22Rv1 (cell line): Measurements from ENCODE around the gene MYH9.

Source experiments
- CTCF ChIP-seq: fragments of 450-650 bp; IDR thresholded peaks from 2 replicates; pipeline ENCODE4 v1.5.1; 2017; ENCODE audit warnings: mild to moderate bottlenecking
- ZFX ChIP-seq: fragments of 450-650 bp; IDR thresholded peaks from 2 replicates; pipeline ENCODE4 v1.6.1; 2017; ENCODE audit warnings: antibody characterized with exemption, borderline replicate concordance

- TF ChIP-seq CTCF = no peak
- TF ChIP-seq ZFX = no peak
Observed at GRCh38 chr22:36280379-36280778, 107.4 kb downstream of the MYH9 start.
